HEK293 (cell line): Measurements from ENCODE around the gene CCDC175.
A peak's percentile ranks its signal among the peaks of the same experiment; 100 is the strongest.

Source experiments
- GLI4 ChIP-seq: fragments of 450-650 bp; formaldehyde crosslinking; IDR thresholded peaks from 2 replicates; pipeline ENCODE4 v1.5.1; 2016; ENCODE audit warnings: missing biosample characterization, missing genetic modification characterization
- GLIS2 ChIP-seq: fragments of 450-650 bp; formaldehyde crosslinking; IDR thresholded peaks from 2 replicates; pipeline ENCODE4 v1.5.1; 2016; ENCODE audit warnings: missing biosample characterization, missing genetic modification characterization
- IKZF3 ChIP-seq: fragments of 450-650 bp; IDR thresholded peaks from 2 replicates; pipeline ENCODE4 v1.5.0; 2018; ENCODE audit warnings: missing biosample characterization, mild to moderate bottlenecking, missing genetic modification characterization, moderate library complexity
- KLF8 ChIP-seq: fragments of 450-650 bp; formaldehyde crosslinking; IDR thresholded peaks from 2 replicates; pipeline ENCODE4 v1.5.1; 2016; ENCODE audit warnings: missing biosample characterization, missing genetic modification characterization
- PRDM4 ChIP-seq: fragments of 450-650 bp; formaldehyde crosslinking; IDR thresholded peaks from 2 replicates; pipeline ENCODE4 v1.5.1; 2017; ENCODE audit warnings: missing biosample characterization, missing genetic modification characterization
- SP2 ChIP-seq: fragments of 450-650 bp; formaldehyde crosslinking; IDR thresholded peaks from 2 replicates; pipeline ENCODE4 v1.5.1; 2016; ENCODE audit warnings: missing biosample characterization, missing genetic modification characterization
- TCF7L2 ChIP-seq: IDR thresholded peaks from 2 replicates; pipeline ENCODE4 v1.6.1; 2011; ENCODE audit warnings: low read depth, mild to moderate bottlenecking, inconsistent platforms, low read length, moderate library complexity, borderline replicate concordance
- ZEB2 ChIP-seq: fragments of 450-650 bp; formaldehyde crosslinking; IDR thresholded peaks from 2 replicates; pipeline ENCODE4 v1.5.1; 2016; ENCODE audit warnings: missing biosample characterization, missing genetic modification characterization
- ZFP37 ChIP-seq: fragments of 450-650 bp; formaldehyde crosslinking; IDR thresholded peaks from 2 replicates; pipeline ENCODE4 v1.5.1; 2016; ENCODE audit warnings: missing biosample characterization, missing genetic modification characterization
- ZFP41 ChIP-seq: fragments of 450-650 bp; formaldehyde crosslinking; IDR thresholded peaks from 2 replicates; pipeline ENCODE4 v1.5.1; 2016; ENCODE audit warnings: missing biosample characterization, missing genetic modification characterization, borderline replicate concordance
- ZNF114 ChIP-seq: fragments of 450-650 bp; formaldehyde crosslinking; IDR thresholded peaks from 2 replicates; pipeline ENCODE4 v1.5.0; 2017; ENCODE audit warnings: missing biosample characterization, missing genetic modification characterization
- ZNF146 ChIP-seq: fragments of 450-650 bp; formaldehyde crosslinking; IDR thresholded peaks from 2 replicates; pipeline ENCODE4 v1.5.1; 2016; ENCODE audit warnings: missing biosample characterization, missing genetic modification characterization
- ZNF202 ChIP-seq: fragments of 450-650 bp; formaldehyde crosslinking; IDR thresholded peaks from 2 replicates; pipeline ENCODE4 v1.5.1; 2016; ENCODE audit warnings: missing biosample characterization, missing genetic modification characterization, borderline replicate concordance
- ZNF214 ChIP-seq: fragments of 450-650 bp; formaldehyde crosslinking; IDR thresholded peaks from 2 replicates; pipeline ENCODE4 v1.5.1; 2017; ENCODE audit warnings: missing biosample characterization, mild to moderate bottlenecking, missing genetic modification characterization, borderline replicate concordance
- ZNF341 ChIP-seq: fragments of 450-650 bp; formaldehyde crosslinking; IDR thresholded peaks from 2 replicates; pipeline ENCODE4; 2016; ENCODE audit warnings: low read depth, missing biosample characterization, missing genetic modification characterization
- ZNF366 ChIP-seq: fragments of 450-650 bp; formaldehyde crosslinking; conservative IDR thresholded peaks from 2 replicates; pipeline ENCODE4 v1.5.1; 2016; ENCODE audit warnings: missing biosample characterization, missing genetic modification characterization
- ZNF501 ChIP-seq: fragments of 450-650 bp; formaldehyde crosslinking; IDR thresholded peaks from 2 replicates; pipeline ENCODE4 v1.5.1; 2016; ENCODE audit warnings: missing biosample characterization, missing genetic modification characterization
- ZNF776 ChIP-seq: fragments of 450-650 bp; formaldehyde crosslinking; IDR thresholded peaks from 2 replicates; pipeline ENCODE4 v1.5.0; 2017; ENCODE audit warnings: missing biosample characterization, missing genetic modification characterization, borderline replicate concordance
- ZSCAN16 ChIP-seq: fragments of 450-650 bp; formaldehyde crosslinking; IDR thresholded peaks from 2 replicates; pipeline ENCODE4 v1.5.1; 2016; ENCODE audit warnings: missing biosample characterization, missing genetic modification characterization
- TF ChIP-seq, protein P1 (sequence below): fragments of 450-650 bp; formaldehyde crosslinking; IDR thresholded peaks from 2 replicates; pipeline ENCODE4 v1.5.1; 2016; ENCODE audit warnings: missing biosample characterization, missing genetic modification characterization
- TF ChIP-seq, protein P2 (sequence below): fragments of 450-650 bp; formaldehyde crosslinking; IDR thresholded peaks from 2 replicates; pipeline ENCODE4 v1.5.1; 2016; ENCODE audit warnings: missing biosample characterization, missing genetic modification characterization
- TF ChIP-seq, protein P3 (sequence below): fragments of 450-650 bp; formaldehyde crosslinking; IDR thresholded peaks from 2 replicates; pipeline ENCODE4 v1.5.1; 2017; ENCODE audit warnings: missing biosample characterization, missing genetic modification characterization
- TF ChIP-seq, protein P4 (sequence below): fragments of 450-650 bp; formaldehyde crosslinking; IDR thresholded peaks from 2 replicates; pipeline ENCODE4 v1.5.1; 2016; ENCODE audit warnings: missing biosample characterization, missing genetic modification characterization
- TF ChIP-seq, protein P5 (sequence below): fragments of 450-650 bp; formaldehyde crosslinking; IDR thresholded peaks from 2 replicates; pipeline ENCODE4 v1.5.1; 2016; ENCODE audit warnings: missing biosample characterization, missing genetic modification characterization

The CCDC175 gene

GRCh38 chr14:59483819-59484638, 92.6 kb downstream of the CCDC175 start, which contains the start of the genes JKAMP and L3HYPDH (continued):
- TF ChIP-seq ZEB2, result peak; percentile 46
- TF ChIP-seq ZFP41 (tag by site-specific recombination), result no peak
- 0 out of 2 replicates have a peak, but pooled peaks have one; percentile 22 for TF ChIP-seq GLI4 (tag by site-specific recombination)
- no peak for TF ChIP-seq ZNF202 (tag by site-specific recombination)
- no peak for TF ChIP-seq ZNF776
- TF ChIP-seq SP2 (tag by site-specific recombination), result peak; percentile 82
- TF ChIP-seq ZFP37, result no peak; the same call in 1 of the 2 replicates
- TF ChIP-seq GLIS2 (tag by site-specific recombination), result peak; percentile 92
- peak; percentile 72; the same call in 1 of the 2 replicates for TF ChIP-seq KLF8 (tag by site-specific recombination)
- TF ChIP-seq, protein P1, sequence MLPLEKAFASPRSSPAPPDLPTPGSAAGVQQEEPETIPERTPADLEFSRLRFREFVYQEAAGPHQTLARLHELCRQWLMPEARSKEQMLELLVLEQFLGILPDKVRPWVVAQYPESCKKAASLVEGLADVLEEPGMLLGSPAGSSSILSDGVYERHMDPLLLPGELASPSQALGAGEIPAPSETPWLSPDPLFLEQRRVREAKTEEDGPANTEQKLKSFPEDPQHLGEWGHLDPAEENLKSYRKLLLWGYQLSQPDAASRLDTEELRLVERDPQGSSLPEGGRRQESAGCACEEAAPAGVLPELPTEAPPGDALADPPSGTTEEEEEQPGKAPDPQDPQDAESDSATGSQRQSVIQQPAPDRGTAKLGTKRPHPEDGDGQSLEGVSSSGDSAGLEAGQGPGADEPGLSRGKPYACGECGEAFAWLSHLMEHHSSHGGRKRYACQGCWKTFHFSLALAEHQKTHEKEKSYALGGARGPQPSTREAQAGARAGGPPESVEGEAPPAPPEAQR (tag by site-specific recombination), result no peak
- TF ChIP-seq ZNF341 (tag by site-specific recombination), result peak; percentile 87
- TF ChIP-seq, protein P2, sequence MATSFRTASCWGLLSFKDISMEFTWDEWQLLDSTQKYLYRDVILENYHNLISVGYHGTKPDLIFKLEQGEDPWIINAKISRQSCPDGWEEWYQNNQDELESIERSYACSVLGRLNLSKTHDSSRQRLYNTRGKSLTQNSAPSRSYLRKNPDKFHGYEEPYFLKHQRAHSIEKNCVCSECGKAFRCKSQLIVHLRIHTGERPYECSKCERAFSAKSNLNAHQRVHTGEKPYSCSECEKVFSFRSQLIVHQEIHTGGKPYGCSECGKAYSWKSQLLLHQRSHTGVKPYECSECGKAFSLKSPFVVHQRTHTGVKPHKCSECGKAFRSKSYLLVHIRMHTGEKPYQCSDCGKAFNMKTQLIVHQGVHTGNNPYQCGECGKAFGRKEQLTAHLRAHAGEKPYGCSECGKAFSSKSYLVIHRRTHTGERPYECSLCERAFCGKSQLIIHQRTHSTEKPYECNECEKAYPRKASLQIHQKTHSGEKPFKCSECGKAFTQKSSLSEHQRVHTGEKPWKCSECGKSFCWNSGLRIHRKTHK (tag by site-specific recombination), result no peak
- TF ChIP-seq, protein P3, sequence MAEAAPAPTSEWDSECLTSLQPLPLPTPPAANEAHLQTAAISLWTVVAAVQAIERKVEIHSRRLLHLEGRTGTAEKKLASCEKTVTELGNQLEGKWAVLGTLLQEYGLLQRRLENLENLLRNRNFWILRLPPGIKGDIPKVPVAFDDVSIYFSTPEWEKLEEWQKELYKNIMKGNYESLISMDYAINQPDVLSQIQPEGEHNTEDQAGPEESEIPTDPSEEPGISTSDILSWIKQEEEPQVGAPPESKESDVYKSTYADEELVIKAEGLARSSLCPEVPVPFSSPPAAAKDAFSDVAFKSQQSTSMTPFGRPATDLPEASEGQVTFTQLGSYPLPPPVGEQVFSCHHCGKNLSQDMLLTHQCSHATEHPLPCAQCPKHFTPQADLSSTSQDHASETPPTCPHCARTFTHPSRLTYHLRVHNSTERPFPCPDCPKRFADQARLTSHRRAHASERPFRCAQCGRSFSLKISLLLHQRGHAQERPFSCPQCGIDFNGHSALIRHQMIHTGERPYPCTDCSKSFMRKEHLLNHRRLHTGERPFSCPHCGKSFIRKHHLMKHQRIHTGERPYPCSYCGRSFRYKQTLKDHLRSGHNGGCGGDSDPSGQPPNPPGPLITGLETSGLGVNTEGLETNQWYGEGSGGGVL, result no peak
- no peak for TF ChIP-seq ZNF366 (tag by site-specific recombination)
- TF ChIP-seq TCF7L2, result no peak
- TF ChIP-seq, protein P4, sequence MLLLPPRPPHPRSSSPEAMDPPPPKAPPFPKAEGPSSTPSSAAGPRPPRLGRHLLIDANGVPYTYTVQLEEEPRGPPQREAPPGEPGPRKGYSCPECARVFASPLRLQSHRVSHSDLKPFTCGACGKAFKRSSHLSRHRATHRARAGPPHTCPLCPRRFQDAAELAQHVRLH (tag by site-specific recombination), result no peak
- TF ChIP-seq ZNF501, result peak; percentile 96
- TF ChIP-seq IKZF3, result no peak
- no peak for TF ChIP-seq ZNF114 (tag by site-specific recombination)
- 0 out of 2 replicates have a peak, but pooled peaks have one; percentile 33 for TF ChIP-seq PRDM4 (tag by site-specific recombination)
- no peak for TF ChIP-seq ZSCAN16 (tag by site-specific recombination)
- TF ChIP-seq ZNF146 (tag by site-specific recombination), result no peak; the same call in 1 of the 2 replicates
- TF ChIP-seq, protein P5, sequence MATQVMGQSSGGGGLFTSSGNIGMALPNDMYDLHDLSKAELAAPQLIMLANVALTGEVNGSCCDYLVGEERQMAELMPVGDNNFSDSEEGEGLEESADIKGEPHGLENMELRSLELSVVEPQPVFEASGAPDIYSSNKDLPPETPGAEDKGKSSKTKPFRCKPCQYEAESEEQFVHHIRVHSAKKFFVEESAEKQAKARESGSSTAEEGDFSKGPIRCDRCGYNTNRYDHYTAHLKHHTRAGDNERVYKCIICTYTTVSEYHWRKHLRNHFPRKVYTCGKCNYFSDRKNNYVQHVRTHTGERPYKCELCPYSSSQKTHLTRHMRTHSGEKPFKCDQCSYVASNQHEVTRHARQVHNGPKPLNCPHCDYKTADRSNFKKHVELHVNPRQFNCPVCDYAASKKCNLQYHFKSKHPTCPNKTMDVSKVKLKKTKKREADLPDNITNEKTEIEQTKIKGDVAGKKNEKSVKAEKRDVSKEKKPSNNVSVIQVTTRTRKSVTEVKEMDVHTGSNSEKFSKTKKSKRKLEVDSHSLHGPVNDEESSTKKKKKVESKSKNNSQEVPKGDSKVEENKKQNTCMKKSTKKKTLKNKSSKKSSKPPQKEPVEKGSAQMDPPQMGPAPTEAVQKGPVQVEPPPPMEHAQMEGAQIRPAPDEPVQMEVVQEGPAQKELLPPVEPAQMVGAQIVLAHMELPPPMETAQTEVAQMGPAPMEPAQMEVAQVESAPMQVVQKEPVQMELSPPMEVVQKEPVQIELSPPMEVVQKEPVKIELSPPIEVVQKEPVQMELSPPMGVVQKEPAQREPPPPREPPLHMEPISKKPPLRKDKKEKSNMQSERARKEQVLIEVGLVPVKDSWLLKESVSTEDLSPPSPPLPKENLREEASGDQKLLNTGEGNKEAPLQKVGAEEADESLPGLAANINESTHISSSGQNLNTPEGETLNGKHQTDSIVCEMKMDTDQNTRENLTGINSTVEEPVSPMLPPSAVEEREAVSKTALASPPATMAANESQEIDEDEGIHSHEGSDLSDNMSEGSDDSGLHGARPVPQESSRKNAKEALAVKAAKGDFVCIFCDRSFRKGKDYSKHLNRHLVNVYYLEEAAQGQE (tag by site-specific recombination), result peak; percentile 96
- no peak for TF ChIP-seq ZNF214 (tag by site-specific recombination)
